ENCODE measurements around the gene BID. TPM values are rescaled to one million over a fixed set of nuclear protein-coding genes. Genes with fewer than 3 reads are reported as not detected.

The BID gene
- total and polyA plus RNA-seq, 10 of the 15 experiments (the other 5 are each of a cell fraction or from before 2014, with no cell fraction given): 7.9 to 241 (median 136) TPM

- TF ChIP-seq NBN (IDR thresholded peaks at IDR 0.05): peak; percentile 35; the same call in 1 of the 2 replicates
- peak; percentile 58; the same call in 1 of the 2 replicates for TF ChIP-seq POLR2AphosphoS5 (IDR thresholded peaks at IDR 0.05; ENCODE audit: low read length)
- TF ChIP-seq RUNX3 (IDR thresholded peaks at IDR 0.05; ENCODE audit: low read length): no peak
- TF ChIP-seq TCF12 (IDR thresholded peaks at IDR 0.05; ENCODE audit: low read depth, low read length): 0 out of 2 replicates have a peak, but pooled peaks have one; percentile 70
- TF ChIP-seq IRF4 (IDR thresholded peaks at IDR 0.05; ENCODE audit: low read depth, low read length): 0 out of 2 replicates have a peak, but pooled peaks have one; percentile 31
- TF ChIP-seq BACH1 (IDR thresholded peaks at IDR 0.05; ENCODE audit: borderline replicate concordance): peak; percentile 24; the same call in 1 of the 2 replicates
- TF ChIP-seq POLR2A (IDR thresholded peaks at IDR 0.05; ENCODE audit: low read depth, low read length): peak; percentile 59; the same call in 1 of the 2 replicates
- TF ChIP-seq CHD1 (IDR thresholded peaks at IDR 0.05; ENCODE audit: low read depth, low read length): peak; percentile 49; the same call in 1 of the 2 replicates
- TF ChIP-seq SPI1 (IDR thresholded peaks at IDR 0.05; ENCODE audit: borderline replicate concordance, insufficient read depth, low read depth, low read length): no peak
- no peak for TF ChIP-seq ZNF622 (IDR thresholded peaks at IDR 0.05)
- TF ChIP-seq SMARCA5 (IDR thresholded peaks at IDR 0.05): 0 out of 2 replicates have a peak, but pooled peaks have one; percentile 36
- peak; percentile 51 for TF ChIP-seq RAD21 (IDR thresholded peaks at IDR 0.05; ENCODE audit: insufficient read depth, low read depth, low read length)
- TF ChIP-seq, protein P1, sequence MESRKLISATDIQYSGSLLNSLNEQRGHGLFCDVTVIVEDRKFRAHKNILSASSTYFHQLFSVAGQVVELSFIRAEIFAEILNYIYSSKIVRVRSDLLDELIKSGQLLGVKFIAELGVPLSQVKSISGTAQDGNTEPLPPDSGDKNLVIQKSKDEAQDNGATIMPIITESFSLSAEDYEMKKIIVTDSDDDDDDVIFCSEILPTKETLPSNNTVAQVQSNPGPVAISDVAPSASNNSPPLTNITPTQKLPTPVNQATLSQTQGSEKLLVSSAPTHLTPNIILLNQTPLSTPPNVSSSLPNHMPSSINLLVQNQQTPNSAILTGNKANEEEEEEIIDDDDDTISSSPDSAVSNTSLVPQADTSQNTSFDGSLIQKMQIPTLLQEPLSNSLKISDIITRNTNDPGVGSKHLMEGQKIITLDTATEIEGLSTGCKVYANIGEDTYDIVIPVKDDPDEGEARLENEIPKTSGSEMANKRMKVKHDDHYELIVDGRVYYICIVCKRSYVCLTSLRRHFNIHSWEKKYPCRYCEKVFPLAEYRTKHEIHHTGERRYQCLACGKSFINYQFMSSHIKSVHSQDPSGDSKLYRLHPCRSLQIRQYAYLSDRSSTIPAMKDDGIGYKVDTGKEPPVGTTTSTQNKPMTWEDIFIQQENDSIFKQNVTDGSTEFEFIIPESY (IDR thresholded peaks at IDR 0.05): peak; percentile 90
- no peak for TF ChIP-seq TBL1XR1 (IDR thresholded peaks at IDR 0.05; ENCODE audit: low read depth, low read length)
- TF ChIP-seq IKZF2 (IDR thresholded peaks at IDR 0.05): peak in 1 of 2 experiments; percentile 42; a peak in 1 of 4 replicates
- peak; percentile 83 to 90 for TF ChIP-seq BHLHE40 (IDR thresholded peaks at IDR 0.05; ENCODE audit: borderline replicate concordance in 1 of 2, low read depth in 2 of 2, low read length in 1 of 2)
- TF ChIP-seq BRCA1 (IDR thresholded peaks at IDR 0.05; ENCODE audit: low read depth, low read length): no peak
Observed at GRCh38 chr22:17785185-17786184, 11.2 kb upstream of the BID start (continued).

Data from GM12878 (cell line).